Trophoblast cell (in vitro differentiated cells and primary cell): ENCODE data around the gene FABP7.
A peak's percentile ranks its signal among the peaks of the same experiment; 100 is the strongest.

Source experiments
- DNase-seq, 2 donors: peaks; one replicate each; pipeline ENCODE4 v3.0.0-alpha.2; 2016
- H2AFZ ChIP-seq: 2 replicates; pipeline ENCODE4 v1.6.1; 2013; ENCODE audit warnings: low read length, moderate library complexity, mild to moderate bottlenecking; ENCODE audit not compliant: insufficient read depth, poor library complexity
- H2AK5ac ChIP-seq: 2 replicates; pipeline ENCODE4 v1.6.1; 2013; ENCODE audit warnings: mild to moderate bottlenecking, low read length
- H2BK120ac ChIP-seq: 2 replicates; pipeline ENCODE4 v1.6.1; 2013; ENCODE audit warnings: low read length, mild to moderate bottlenecking, moderate library complexity; ENCODE audit not compliant: insufficient read depth, poor library complexity
- H2BK12ac ChIP-seq: 2 replicates; pipeline ENCODE4 v1.6.1; 2013; ENCODE audit warnings: mild to moderate bottlenecking, low read length, moderate library complexity
- H2BK5ac ChIP-seq: 2 replicates; pipeline ENCODE4 v1.6.1; 2013; ENCODE audit warnings: low read length, low read depth, moderate library complexity, mild to moderate bottlenecking; ENCODE audit not compliant: poor library complexity
- H3K14ac ChIP-seq: 2 replicates; pipeline ENCODE4 v1.6.1; 2013; ENCODE audit warnings: mild to moderate bottlenecking, low read length
- H3K18ac ChIP-seq: 2 replicates; pipeline ENCODE4 v1.6.1; 2013; ENCODE audit warnings: mild to moderate bottlenecking, low read length
- H3K23ac ChIP-seq: 2 replicates; pipeline ENCODE4 v1.6.1; 2013; ENCODE audit warnings: low read length
- H3K27ac ChIP-seq: 2 replicates; pipeline ENCODE4 v1.5.1; 2013; ENCODE audit warnings: low read depth, mild to moderate bottlenecking, inconsistent platforms, low read length, moderate library complexity
- H3K27me3 ChIP-seq: 2 replicates; pipeline ENCODE4 v1.6.1; 2013; ENCODE audit warnings: inconsistent platforms, mild to moderate bottlenecking, low read length, moderate library complexity; ENCODE audit not compliant: insufficient read depth
- H3K36me3 ChIP-seq, 2 experiments: 1 replicate in 1 of 2; 2 replicates in 1 of 2; pipeline ENCODE4 v1.6.1; 2013; ENCODE audit warnings: low read length in 2 of 2, mild to moderate bottlenecking in 2 of 2, moderate library complexity in 1 of 2; ENCODE audit not compliant: insufficient read depth in 2 of 2, control insufficient read depth in 1 of 2
- H3K4ac ChIP-seq: 2 replicates; pipeline ENCODE4 v1.6.1; 2013; ENCODE audit warnings: low read depth, mild to moderate bottlenecking, low read length, moderate library complexity
- H3K4me1 ChIP-seq, 2 experiments: 1 replicate in 1 of 2; 2 replicates in 1 of 2; pipeline ENCODE4 v1.6.1; 2013; ENCODE audit warnings: low read length in 2 of 2, mild to moderate bottlenecking in 2 of 2, moderate library complexity in 1 of 2; ENCODE audit not compliant: insufficient read depth in 2 of 2, control insufficient read depth in 1 of 2
- H3K4me2 ChIP-seq: 2 replicates; pipeline ENCODE4 v1.6.1; 2013; ENCODE audit warnings: inconsistent platforms, mild to moderate bottlenecking, low read length, moderate library complexity
- H3K4me3 ChIP-seq: 2 replicates; pipeline ENCODE4 v1.5.1; 2013; ENCODE audit warnings: mild to moderate bottlenecking, low read depth, low read length, inconsistent platforms
- H3K79me1 ChIP-seq: one replicate; pipeline ENCODE4 v1.6.1; 2013; ENCODE audit warnings: low read length
- H3K79me2 ChIP-seq: 2 replicates; pipeline ENCODE4 v1.6.1; 2013; ENCODE audit warnings: low read length, mild to moderate bottlenecking; ENCODE audit not compliant: control insufficient read depth, insufficient read depth, poor library complexity
- H3K9ac ChIP-seq: 2 replicates; pipeline ENCODE4 v1.6.1; 2013; ENCODE audit warnings: mild to moderate bottlenecking, low read length
- H3K9me3 ChIP-seq: 2 replicates; pipeline ENCODE4 v1.6.1; 2013; ENCODE audit warnings: low read depth, mild to moderate bottlenecking, control low read depth, inconsistent platforms, low read length; ENCODE audit not compliant: insufficient read depth
- H4K12ac ChIP-seq: 2 replicates; pipeline ENCODE4 v1.6.1; 2013; ENCODE audit warnings: low read depth, mild to moderate bottlenecking, low read length, moderate library complexity
- H4K8ac ChIP-seq: 2 replicates; pipeline ENCODE4 v1.6.1; 2013; ENCODE audit warnings: low read depth, mild to moderate bottlenecking, low read length, moderate library complexity
- H4K91ac ChIP-seq: one replicate; pipeline ENCODE4 v1.6.1; 2013; ENCODE audit warnings: low read depth, mild to moderate bottlenecking, low read length, moderate library complexity
- WGBS: extraction: QIAGEN DNeasy Blood & Tissue Kit; methylation state at CpG from one replicate; pipeline ENCODE4 v1.1.7; 2013; ENCODE audit warnings: missing lambda C conversion rate; ENCODE audit not compliant: insufficient read length, insufficient coverage; ENCODE audit errors: extremely low coverage; 5-methylcytosine and 5-hydroxymethylcytosine counted together

FABP7 gene

GRCh38 chr6:122817766-122818165, 38.2 kb downstream of the FABP7 start:
- Histone ChIP-seq H3K27ac (no peak overlapping the region), H2AK5ac (no peak overlapping the region), H3K4ac (no peak overlapping the region), H3K27me3 (no peaks in the 10 kb centered on the region), H2BK120ac (no peak overlapping the region), H3K4me3 (no peak overlapping the region), H3K36me3 (no peaks in the 10 kb centered on the region), H3K79me1 (no peaks in the 10 kb centered on the region), H3K23ac (no peak overlapping the region), H3K9me3 (no peaks in the 10 kb centered on the region), H4K91ac (no peak overlapping the region), H3K4me2 (no peak overlapping the region), H3K18ac (no peak overlapping the region), H2BK5ac (no peak overlapping the region), H4K12ac (no peak overlapping the region), H3K9ac (no peak overlapping the region), H4K8ac (no peak overlapping the region), H2BK12ac (no peak overlapping the region), H3K14ac (no peak overlapping the region), H3K4me1 (no peaks in the 10 kb centered on the region), H2AFZ (no peak overlapping the region), H3K79me2 (no peaks in the 10 kb centered on the region)
- no CpG with 5 or more reads among the region's 4 CpGs for WGBS
- DNase-seq: no peak

GRCh38 chr6:122818866-122819265, 39.4 kb downstream of the FABP7 start:
- Histone ChIP-seq H3K4ac (no peak overlapping the region), H3K27me3 (no peaks in the 10 kb centered on the region), H2AFZ (no peak overlapping the region), H3K36me3 (no peaks in the 10 kb centered on the region), H3K79me1 (no peaks in the 10 kb centered on the region), H3K4me3 (no peak overlapping the region), H4K12ac (no peak overlapping the region), H4K91ac (no peak overlapping the region), H3K9me3 (no peaks in the 10 kb centered on the region), H2AK5ac (no peak overlapping the region), H3K4me1 (no peaks in the 10 kb centered on the region), H3K14ac (no peak overlapping the region), H3K4me2 (no peak overlapping the region), H3K79me2 (no peaks in the 10 kb centered on the region), H3K27ac (no peak overlapping the region), H4K8ac (no peak overlapping the region), H3K9ac (no peak overlapping the region), H2BK120ac (no peak overlapping the region), H2BK5ac (no peak overlapping the region), H2BK12ac (no peak overlapping the region), H3K23ac (no peak overlapping the region), H3K18ac (no peak overlapping the region)
- no peak for DNase-seq
- no CpG with 5 or more reads among the region's 2 CpGs for WGBS

DNA sequence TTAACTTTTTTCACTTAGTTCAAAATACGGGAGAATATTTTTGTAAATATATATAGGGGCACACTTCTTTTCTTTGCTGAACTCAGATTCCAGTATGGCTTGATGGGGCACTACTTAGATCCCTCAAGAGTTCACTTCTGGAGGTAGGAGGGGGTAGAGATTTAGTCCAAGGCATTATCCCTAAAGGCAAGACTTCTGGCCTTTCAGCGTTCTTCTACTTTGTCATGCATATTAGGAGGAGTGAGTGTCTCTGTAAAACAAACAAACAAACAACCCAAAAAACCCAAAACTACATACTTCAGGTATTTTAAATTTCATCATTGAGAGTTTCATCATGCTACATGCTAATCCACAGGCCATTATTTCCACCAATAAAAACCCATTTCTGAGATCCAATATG, 41.6 kb downstream of the FABP7 start:
- no peak overlapping the region for H3K27ac ChIP-seq
- no peak overlapping the region for H2BK12ac ChIP-seq
- no peaks in the 10 kb centered on the region for H3K27me3 ChIP-seq
- no peaks in the 10 kb centered on the region for H3K36me3 ChIP-seq
- no peaks in the 10 kb centered on the region for H3K79me2 ChIP-seq
- no peak overlapping the region for H4K12ac ChIP-seq
- H2BK5ac ChIP-seq: no peak overlapping the region
- no peak overlapping the region for H3K4me3 ChIP-seq
- no peak overlapping the region for H4K8ac ChIP-seq
- no peak overlapping the region for H3K18ac ChIP-seq
- no peak overlapping the region for H4K91ac ChIP-seq
- H2BK120ac ChIP-seq: no peak overlapping the region
- no peak overlapping the region for H2AFZ ChIP-seq
- no peaks in the 10 kb centered on the region for H3K9me3 ChIP-seq
- no peak overlapping the region for H3K4ac ChIP-seq
- H3K79me1 ChIP-seq: no peaks in the 10 kb centered on the region
- DNase-seq: no peak
- H3K9ac ChIP-seq: no peak overlapping the region
- H3K4me2 ChIP-seq: no peak overlapping the region
- H2AK5ac ChIP-seq: no peak overlapping the region
- WGBS: no CpG with 5 or more reads among the region's 2 CpGs
- no peak overlapping the region for H3K14ac ChIP-seq
- no peaks in the 10 kb centered on the region for H3K4me1 ChIP-seq
- no peak overlapping the region for H3K23ac ChIP-seq

GRCh38 chr6:122825163-122825562, 45.6 kb downstream of the FABP7 start:
- Histone ChIP-seq H3K9ac (no peak overlapping the region), H4K12ac (no peak overlapping the region), H4K91ac (no peak overlapping the region), H2BK120ac (no peak overlapping the region), H3K36me3 (no peaks in the 10 kb centered on the region), H3K4ac (no peak overlapping the region), H3K9me3 (no peaks in the 10 kb centered on the region), H3K4me3 (no peak overlapping the region), H2BK12ac (no peak overlapping the region), H3K14ac (no peak overlapping the region), H3K4me2 (no peak overlapping the region), H2BK5ac (no peak overlapping the region), H3K18ac (no peak overlapping the region), H3K79me1 (no peaks in the 10 kb centered on the region), H2AK5ac (no peak overlapping the region), H3K23ac (no peak overlapping the region), H3K27ac (no peak overlapping the region), H3K4me1 (no peaks in the 10 kb centered on the region), H2AFZ (no peak overlapping the region), H3K79me2 (no peaks in the 10 kb centered on the region), H3K27me3 (no peaks in the 10 kb centered on the region), H4K8ac (no peak overlapping the region)
- no CpG with 5 or more reads among the region's 5 CpGs for WGBS
- DNase-seq: peak in 1 of 2 donors; percentile 44
